GM19328 (cell line): ENCODE results near the gene SRSF6.
A peak's percentile ranks its signal among the peaks of the same experiment; 100 is the strongest.
"Not testable (repeated sequence)": the region's sequence is repeated elsewhere in the genome, so short reads cannot be mapped to it uniquely, and the experiment has no call there.

Experiments
- ATAC-seq: cut with Tn5 transposase; IDR thresholded peaks from one replicate; pipeline ENCODE4 v1.9.1; 2021; ENCODE audit warnings: mild to moderate bottlenecking, moderate library complexity; ENCODE audit not compliant: unreplicated experiment

The SRSF6 gene

DNA sequence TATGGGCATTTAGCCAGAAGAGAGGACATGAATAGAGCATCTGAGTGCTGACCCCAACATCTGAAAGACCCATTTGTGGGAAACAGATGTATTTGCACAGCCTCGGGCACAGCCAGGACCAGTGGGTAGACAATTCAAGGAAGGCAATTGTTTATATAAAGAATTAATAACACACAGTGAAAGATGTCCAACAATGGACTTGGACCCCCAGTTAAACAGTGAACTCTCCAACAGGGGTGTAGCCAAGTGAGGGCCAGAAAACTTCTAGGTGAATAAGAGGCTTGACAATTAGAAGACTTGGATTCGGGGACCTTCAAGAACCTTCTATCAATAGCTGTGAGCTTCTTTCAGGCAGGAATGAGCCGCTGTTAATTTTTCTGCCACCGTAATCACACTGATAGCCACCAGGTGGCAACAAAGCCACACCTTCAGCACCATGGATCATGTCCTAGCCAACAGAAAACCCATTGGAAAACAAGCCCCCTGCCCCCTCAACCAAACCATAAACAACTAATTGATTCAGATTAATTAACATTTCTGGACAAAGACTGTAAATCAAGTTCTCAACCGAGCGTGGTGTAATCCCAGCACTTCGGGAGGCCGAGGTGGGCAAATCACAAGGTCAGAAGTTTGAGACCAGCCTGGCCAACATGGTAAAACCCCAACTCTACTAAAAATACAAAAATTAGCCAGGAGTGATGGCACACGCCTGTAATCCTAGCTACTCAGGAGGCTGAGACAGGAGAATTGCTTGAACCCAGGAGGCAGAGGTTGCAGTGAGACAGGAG is 8.8 kb upstream of the SRSF6 start:
- ATAC-seq: no peak

DNA sequence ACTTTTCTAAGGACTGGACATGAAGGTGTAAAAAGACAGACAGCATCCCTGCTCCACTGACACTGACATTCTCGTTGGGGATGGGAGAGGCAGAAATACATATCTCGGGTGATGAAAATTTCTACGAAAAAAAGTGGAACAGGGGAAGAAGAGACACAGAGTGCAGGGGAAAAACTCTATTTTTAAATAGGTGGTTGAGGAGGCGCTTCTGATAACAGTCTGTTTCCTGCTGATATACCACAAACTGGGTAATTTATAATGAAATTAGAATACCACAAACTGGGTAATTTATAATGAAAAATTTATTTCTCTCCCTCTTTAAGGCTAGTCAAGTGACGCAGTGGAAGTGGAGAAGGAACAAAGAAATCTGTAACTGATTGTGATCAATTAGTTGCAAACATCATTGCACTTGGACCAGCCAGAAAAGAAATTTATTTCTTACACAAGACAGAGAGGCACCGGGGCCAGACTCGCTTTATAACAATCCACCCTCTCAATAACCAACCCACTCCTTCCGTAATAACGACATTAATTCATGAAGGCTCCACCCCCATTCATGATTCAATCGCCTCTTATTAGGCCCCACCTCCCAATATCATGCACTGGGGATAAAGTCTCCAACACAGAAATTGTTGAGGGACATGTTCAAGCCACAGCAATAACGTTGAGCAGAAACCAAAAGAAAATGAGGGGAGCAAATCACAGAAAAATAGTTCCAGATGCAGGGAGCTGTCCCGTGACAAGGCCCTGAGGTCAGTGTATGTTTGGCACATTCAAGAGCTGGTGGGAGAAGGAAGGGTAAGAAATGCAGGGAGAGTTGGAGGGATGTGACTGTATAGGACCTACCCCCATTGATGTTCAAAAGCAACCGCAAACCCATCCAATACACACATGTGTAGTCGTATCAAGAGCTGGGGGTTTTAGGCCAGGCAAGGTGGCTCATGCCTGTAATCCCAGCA is 6.6 kb upstream of the SRSF6 start:
- ATAC-seq: no peak

DNA sequence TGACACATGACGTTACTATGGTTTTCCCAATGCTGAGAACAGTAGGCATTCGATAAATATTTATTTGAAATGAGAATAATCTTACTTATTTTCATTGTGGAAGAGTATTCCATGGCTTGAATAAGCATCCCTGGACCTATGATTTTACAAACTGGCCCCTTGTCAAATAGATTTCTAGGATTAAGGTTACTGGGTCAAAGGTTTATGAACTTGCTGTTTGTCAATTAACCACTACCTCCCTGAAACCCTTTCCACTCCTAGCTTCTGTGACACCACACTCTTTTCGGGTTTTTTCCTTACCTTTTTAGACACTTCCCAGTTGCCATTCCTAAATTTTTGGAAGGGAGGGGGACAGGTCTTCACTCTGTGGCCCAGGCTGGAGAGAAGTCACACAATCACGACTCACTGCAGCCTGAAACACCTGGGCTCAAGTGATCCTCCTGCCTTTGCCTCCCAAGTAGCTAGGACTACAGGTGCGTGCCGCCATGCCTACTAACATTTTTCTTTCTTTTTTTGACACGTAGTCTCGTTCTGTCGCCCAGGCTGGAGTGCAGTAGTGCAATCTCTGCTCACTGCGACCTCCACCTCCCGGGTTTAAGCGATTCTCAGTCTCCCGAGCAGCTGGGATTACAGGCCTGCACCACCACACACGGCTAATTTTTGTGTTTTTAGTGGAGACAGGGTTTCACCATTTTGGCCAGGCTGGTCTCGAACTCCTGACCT is 5.1 kb upstream of the SRSF6 start:
- ATAC-seq: no peak

DNA sequence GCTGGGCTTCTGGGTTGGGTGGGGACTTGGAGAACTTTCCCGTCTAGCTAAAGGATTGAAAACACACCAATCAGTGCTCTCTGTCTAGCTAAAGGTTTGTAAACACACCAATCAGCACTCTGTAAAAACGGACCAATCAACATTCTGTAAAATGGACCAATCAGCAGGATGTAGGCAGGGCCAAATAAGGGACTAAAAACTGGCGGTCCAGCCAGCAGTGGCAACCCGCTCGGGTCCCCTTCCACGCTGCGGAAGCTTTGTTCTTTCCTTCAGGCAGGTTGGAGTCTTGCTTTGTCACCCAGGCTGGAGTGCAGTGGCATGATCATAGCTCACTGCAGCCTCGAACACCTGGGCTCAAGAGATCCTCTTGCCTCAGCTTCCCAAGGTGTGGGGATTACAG is 1.4 kb upstream of the SRSF6 start:
- not testable (repeated sequence) for ATAC-seq

DNA sequence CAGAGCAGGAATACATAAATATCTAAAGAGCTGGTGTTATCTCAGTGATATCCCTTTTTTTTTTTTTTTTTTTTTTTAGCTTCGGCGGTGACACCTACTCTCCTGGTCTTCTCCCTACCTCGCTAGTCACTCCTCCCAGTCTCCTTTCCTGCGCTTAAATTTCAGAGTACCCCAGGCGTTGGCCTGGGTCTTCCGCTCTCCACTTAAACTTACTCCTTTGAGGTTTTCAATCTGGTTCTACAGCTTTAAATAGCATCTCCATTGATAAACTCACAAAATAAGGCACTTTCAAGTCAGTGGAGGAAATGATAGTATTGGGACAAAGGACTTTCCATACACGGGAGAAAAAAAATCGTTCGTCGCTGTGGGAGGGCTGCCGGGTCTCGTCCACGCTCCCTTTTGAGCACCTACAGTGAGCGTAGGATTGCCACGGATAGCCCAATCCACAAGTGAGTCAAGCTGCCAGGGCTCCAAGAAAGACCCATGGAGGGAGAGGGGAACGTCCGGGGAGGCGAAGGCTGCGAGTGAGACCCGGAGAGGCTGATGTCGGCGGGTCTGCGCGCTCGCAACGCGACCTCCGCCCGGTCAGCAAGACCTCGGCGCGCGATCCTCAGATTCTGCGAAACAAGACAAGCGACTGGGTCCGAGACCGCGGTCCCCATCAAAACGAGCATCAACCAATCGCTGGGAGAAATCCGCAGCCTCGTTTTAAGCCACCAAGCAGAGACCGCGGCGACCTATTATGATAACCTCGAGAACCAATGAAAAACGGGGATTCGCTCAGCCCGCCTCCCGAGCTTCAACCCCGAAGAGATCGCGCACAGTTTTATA is 672 bp upstream of the SRSF6 start:
- ATAC-seq: peak; percentile 79

DNA sequence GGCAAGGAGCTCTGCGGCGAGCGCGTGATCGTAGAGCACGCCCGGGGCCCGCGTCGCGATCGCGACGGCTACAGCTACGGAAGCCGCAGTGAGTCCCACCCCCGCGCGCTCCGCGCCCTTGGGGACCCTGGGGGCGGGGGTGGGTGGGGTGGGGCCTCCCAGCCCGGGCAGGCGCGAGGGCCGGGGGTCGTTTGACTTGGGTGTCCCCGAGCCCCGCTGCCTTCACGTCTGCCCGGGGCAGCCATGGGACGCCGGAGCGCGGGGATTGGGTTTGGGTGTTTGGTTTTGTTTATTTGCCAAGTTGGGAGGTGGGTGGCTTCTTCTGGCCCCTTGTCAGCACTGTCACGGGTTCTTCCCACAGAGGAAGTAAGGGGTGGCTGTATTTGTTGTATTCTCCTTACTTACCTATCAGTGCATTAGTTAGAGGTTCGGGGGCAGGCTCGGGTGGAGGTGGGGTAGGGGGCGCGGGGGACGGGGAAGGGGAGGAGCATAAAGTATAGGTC is 777 bp downstream of the SRSF6 start:
- ATAC-seq: no peak

DNA sequence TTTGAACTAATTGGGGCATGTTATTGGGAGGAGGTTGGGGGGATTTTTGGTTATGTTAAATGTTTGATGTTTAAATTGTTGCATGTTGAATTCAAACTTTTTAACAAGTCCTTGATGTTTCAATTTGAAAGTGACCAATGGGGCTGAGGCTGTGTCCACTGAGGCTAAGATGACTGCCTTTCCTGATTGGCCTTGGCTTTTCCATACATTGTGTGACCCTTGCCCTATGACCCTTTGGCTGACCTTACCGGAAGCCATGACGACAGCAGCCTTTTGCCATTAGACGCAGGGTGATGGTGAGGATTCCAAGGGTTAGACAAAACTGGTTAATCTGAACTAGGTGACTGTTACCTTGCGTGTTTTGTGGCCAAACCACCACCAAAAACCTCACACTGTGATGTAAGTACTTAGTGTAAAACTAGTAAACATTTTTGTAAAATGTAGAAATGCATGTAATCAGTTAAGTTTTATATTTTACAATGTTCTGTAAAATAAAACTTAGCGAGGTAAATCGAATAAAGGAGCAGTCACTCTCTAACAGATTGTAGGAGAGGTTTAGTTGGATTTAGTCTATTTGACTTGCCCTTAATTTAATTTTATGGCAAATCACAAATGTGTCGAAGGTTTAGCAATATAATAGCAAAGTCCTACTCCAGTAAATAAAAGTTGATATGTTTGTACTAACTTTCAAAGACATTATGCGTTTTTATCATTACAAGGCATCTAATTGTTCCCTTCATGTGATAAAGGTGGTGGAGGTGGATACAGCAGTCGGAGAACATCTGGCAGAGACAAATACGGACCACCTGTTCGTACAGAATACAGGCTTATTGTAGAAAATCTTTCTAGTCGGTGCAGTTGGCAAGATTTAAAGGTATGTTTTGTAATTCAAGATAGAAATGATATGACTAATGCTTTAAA is 1.6 kb downstream of the SRSF6 start:
- no peak for ATAC-seq

DNA sequence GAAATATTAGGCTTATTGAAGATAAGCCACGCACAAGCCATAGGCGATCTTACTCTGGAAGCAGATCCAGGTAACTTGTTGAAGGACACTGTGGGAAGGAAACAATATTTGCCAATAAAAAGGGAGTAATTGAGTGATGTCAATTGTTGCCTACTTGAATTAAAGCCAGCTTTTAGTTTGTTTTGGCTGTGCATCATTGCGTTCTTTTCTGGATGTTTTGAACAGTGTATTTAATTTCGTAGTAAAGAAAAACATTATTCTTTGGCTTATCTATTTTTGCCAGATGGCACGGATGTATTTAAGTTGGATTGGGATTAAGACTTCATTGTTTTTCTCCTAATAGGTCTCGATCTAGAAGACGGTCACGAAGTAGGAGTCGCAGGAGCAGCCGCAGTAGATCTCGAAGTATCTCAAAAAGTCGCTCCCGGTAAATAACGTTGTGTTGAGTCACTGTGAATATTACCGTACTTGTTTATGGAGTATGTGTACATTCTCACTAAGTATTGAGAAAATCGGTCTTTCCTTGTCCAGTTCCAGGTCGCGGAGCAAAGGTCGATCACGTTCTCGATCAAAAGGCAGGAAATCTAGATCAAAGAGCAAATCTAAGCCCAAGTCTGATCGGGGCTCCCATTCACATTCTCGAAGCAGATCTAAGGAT is 2.6 kb downstream of the SRSF6 start:
- ATAC-seq: no peak

DNA sequence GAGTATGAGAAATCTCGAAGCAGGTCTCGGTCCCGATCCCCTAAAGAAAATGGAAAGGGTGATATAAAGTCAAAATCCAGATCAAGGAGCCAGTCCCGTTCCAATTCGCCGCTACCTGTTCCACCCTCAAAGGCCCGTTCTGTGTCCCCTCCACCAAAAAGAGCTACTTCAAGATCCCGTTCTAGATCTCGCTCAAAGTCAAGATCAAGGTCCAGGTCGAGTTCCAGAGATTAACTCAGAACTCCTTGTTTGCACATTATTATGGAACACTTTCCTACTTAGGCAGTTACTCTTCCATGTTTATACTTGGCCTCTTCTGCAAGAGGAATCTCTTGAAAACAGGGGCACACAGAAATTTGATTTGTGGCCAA is 3.1 kb downstream of the SRSF6 start:
- no peak for ATAC-seq

DNA sequence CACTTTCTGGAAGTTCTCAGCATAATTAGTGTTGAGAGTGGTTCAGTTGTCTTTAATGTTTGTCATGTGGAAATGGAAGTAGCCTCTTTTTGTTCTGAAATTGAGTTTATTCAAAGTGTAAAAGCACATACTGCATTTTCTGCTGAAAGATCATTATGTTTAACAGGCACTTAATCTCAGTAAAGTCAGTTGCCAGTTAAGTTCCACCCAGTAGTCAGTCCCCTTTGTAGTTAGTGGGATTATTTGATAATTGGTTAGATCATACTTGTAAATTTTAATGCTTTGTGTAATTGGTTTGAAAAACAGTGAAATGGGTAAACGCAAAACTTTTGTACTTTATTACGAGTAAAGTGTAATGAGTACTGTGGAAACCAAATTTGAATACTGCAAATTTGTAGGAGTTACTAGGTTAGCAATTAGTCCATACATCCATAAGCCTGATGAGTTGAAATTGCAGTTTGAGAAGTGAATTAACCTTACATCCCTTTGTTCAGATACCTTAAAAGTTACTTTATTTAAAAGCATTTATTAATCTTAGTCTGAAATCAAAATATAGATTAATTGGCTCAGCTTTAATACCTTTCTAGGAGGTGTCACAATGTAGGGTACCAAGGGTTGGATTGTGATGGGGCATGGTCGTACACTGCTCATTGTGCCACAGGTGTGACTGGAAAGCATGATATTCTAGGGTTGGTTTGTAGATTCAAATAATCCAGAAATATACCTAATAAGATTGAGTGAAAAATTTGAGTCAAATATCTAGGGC is 4.4 kb downstream of the SRSF6 start:
- no peak for ATAC-seq

DNA sequence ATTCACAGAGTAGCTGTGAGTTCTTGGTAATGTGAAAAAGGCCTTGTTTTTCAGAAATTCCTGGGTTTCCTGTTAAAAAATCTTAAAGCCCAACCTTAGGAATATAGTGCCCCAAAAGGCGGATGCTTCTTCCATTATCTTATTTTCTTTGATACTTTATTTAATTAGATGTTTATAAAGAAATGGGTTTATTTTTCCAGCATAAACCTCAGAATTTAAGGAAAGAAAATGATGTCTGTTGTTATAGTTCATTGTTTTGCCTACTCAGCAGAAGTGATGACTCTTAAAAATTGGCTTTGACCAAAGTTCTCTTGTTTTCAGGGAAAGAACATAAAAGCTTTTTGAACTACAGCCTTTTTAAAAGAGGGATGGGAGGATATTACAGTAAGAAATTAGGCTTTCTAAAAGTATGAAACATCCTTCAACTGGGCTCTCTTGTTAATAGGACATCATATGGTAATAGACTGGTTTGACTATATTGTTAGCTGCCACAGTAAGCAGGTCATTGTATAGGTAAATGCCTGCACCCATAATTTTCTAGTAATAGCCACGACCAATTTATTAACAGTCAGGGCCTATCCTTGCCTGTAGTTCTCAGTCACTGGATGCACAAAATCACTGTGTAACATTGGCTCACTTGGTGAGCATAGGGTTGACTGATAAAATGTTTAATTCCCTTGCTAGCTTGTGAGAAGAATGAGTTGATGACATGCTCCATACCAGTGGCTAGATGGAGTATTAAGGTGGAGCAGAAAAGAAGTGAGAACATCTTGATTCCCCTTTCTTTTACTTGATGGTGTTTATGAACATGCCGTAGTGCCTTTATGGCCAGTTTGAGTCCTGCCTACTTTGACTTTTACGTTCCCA is 5.2 kb downstream of the SRSF6 start:
- ATAC-seq: no peak

DNA sequence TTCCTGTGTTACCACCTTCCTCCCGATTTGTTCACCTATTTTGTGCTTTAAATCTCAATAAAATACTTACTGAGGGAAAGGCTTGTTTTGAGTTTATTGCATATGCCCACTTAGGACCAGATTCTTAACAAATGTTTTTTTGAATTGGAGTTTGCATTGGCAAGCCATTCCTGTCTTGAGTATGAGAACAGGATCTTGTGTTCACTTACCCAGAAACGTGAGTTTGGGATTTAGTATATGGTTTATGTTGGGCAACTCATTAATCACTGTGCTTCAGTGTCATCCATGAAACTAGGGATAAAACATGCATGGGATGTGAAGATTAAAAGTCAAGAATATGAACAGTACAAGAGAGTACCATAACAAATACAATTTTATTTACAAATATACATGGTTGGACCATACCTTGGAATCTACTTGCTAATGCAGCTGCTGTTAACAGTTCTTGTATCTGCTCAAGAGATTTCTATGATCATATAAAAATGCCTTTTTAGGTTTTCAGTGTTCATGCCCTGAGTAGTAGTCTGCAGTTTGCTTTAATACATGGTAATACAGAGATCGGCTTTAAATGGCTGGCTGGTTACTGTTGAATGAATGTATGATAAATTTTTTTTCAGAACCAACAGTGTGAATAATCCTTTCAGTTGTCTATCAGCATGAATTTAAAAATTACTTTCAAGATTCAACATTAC is 6.0 kb downstream of the SRSF6 start:
- no peak for ATAC-seq

DNA sequence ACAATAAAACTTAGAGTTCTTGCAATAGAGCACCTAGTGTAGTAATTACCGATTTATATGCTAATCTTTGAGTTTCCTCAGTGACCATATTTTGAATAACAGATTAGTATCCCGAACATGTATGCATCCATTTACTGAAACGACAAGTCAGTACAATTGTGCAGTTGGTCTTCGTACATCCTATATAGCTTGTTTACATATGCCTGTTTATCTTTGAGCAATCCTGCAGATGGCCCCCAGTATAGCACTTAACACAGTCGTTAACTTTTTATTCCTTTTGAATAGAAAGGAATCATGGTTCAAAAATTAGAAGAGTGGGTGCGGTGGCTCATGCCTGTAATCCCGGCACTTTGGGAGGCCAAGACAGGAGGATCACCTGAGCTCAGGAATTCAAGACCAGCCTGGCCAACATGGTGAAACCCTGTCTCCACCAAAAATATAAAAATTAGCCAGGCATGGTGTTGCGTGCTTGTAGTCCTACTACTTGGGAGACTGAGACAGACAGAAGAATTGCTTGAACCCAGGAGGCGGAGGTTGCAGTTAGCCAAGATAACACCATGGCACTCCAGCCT is 6.6 kb downstream of the SRSF6 start:
- ATAC-seq: no peak

DNA sequence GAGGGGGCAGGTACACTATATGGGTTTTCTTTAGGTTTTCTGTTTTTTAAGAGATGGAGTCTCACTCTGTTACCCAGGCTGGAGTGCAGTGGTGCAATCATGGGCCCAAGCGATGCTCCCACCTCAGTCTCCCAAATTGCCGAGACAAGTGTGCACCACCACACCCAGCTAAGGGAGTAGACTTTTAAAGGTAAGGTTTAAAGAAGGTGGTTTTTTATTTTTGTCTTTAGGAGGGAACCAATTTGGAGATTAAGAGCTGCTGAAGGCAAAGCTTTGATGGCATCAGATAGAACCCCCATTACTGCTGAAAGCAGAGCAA is 7.9 kb downstream of the SRSF6 start:
- no peak for ATAC-seq

DNA sequence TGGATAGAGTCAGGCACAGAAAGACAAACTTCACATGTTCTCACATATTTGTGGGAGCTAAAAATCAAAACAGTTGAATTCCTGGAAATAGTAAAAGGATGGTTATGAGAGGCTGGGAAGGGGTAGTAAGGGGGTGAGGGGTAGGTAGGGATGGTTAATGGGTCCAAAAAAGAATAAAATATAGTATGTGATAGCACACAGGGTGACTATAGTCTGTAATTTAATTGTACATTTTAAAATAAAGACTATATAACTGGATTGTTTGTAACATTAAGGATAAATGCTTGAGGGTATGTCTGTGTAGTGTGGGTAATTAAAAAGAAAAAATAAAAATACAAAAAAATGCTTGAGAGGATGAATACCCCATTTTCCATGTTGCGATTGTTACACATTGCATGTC is 9.9 kb downstream of the SRSF6 start:
- ATAC-seq: no peak

DNA sequence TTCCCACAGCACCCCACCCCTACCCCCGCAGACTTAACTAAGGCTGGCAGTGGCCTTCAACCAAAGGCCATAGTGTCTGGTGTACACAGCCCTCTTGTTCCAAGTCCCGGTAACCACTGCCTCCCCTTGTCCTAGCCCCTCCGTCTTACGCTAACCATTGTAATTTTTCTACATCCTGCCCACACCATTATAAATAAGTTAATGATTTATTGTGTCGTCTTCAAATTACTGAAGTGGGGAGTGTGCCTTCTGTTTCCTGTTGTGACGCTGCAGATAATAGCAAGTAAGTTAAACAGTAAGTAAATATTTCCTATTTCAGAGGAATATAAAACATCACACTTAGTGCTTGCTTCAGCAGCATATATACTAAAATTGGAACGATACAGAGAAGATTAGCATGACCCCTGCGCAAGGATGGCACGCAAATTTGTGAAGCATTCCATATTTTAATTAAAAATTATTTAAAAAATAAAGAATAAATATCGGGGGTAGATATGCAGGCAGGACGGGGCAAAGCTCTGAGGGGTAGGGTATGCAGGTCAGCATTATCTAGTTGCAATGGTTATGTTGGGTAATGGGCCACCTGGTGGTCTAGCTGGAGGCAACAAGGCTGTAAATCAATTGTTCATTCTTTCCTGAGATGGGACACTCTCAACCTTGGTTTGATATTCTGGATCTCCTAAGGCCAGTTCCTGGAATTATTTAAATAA is 15.1 kb downstream of the SRSF6 start:
- ATAC-seq: no peak
